HEK293 (cell line): ENCODE results near the gene TMEM14C.
A peak's percentile ranks its signal among the peaks of the same experiment; 100 is the strongest.

Experiments
- KLF17 ChIP-seq: fragments of 450-650 bp; formaldehyde crosslinking; IDR thresholded peaks from 2 replicates; pipeline ENCODE4 v1.5.1; 2016; ENCODE audit warnings: missing biosample characterization, missing genetic modification characterization
- MYNN ChIP-seq: fragments of 450-650 bp; formaldehyde crosslinking; IDR thresholded peaks from 2 replicates; pipeline ENCODE4 v1.5.1; 2016; ENCODE audit warnings: missing biosample characterization, missing genetic modification characterization, borderline replicate concordance
- OSR2 ChIP-seq: fragments of 450-650 bp; formaldehyde crosslinking; IDR thresholded peaks from 2 replicates; pipeline ENCODE4 v1.5.1; 2016; ENCODE audit warnings: missing biosample characterization, missing genetic modification characterization
- PATZ1 ChIP-seq: fragments of 450-650 bp; formaldehyde crosslinking; IDR thresholded peaks from 2 replicates; pipeline ENCODE4 v1.5.1; 2016; ENCODE audit warnings: missing biosample characterization, missing genetic modification characterization
- PBX3 ChIP-seq: sonication (generic); formaldehyde crosslinking; IDR thresholded peaks from 2 replicates; pipeline ENCODE4 v1.8.1; 2022; ENCODE audit warnings: mild to moderate bottlenecking, moderate library complexity, missing genetic modification reagents
- RBAK ChIP-seq: fragments of 450-650 bp; formaldehyde crosslinking; IDR thresholded peaks from 2 replicates; pipeline ENCODE4 v1.5.1; 2016; ENCODE audit warnings: missing biosample characterization, missing genetic modification characterization
- REPIN1 ChIP-seq: fragments of 450-650 bp; formaldehyde crosslinking; IDR thresholded peaks from 2 replicates; pipeline ENCODE4 v1.5.1; 2017; ENCODE audit warnings: missing biosample characterization, missing genetic modification characterization, low read depth
- ZBTB1 ChIP-seq: fragments of 450-650 bp; formaldehyde crosslinking; IDR thresholded peaks from 2 replicates; pipeline ENCODE4 v1.5.1; 2016; ENCODE audit warnings: missing biosample characterization, missing genetic modification characterization
- ZBTB10 ChIP-seq: fragments of 450-650 bp; formaldehyde crosslinking; IDR thresholded peaks from 2 replicates; pipeline ENCODE4 v1.5.1; 2016; ENCODE audit warnings: missing biosample characterization, missing genetic modification characterization
- ZBTB21 ChIP-seq: fragments of 450-650 bp; formaldehyde crosslinking; IDR thresholded peaks from 2 replicates; pipeline ENCODE4 v1.5.1; 2017; ENCODE audit warnings: missing biosample characterization, missing genetic modification characterization
- ZNF146 ChIP-seq: fragments of 450-650 bp; formaldehyde crosslinking; IDR thresholded peaks from 2 replicates; pipeline ENCODE4 v1.5.1; 2016; ENCODE audit warnings: missing biosample characterization, missing genetic modification characterization
- ZNF211 ChIP-seq: fragments of 450-650 bp; formaldehyde crosslinking; IDR thresholded peaks from 2 replicates; pipeline ENCODE4 v1.5.1; 2016; ENCODE audit warnings: low read depth, missing biosample characterization, missing genetic modification characterization
- ZNF24 ChIP-seq: fragments of 450-650 bp; formaldehyde crosslinking; IDR thresholded peaks from 2 replicates; pipeline ENCODE4 v1.5.1; 2016; ENCODE audit warnings: missing biosample characterization, missing genetic modification characterization
- ZNF391 ChIP-seq: fragments of 450-650 bp; formaldehyde crosslinking; IDR thresholded peaks from 2 replicates; pipeline ENCODE4 v1.5.1; 2016; ENCODE audit warnings: low read depth, missing biosample characterization, missing genetic modification characterization, borderline replicate concordance
- ZNF473 ChIP-seq: fragments of 450-650 bp; formaldehyde crosslinking; IDR thresholded peaks from 2 replicates; pipeline ENCODE4 v1.5.1; 2017; ENCODE audit warnings: missing biosample characterization, missing genetic modification characterization
- ZNF521 ChIP-seq: fragments of 450-650 bp; formaldehyde crosslinking; IDR thresholded peaks from 2 replicates; pipeline ENCODE4 v1.5.1; 2017; ENCODE audit warnings: missing biosample characterization, mild to moderate bottlenecking, missing genetic modification characterization
- ZNF548 ChIP-seq: fragments of 450-650 bp; formaldehyde crosslinking; IDR thresholded peaks from 2 replicates; pipeline ENCODE4 v1.5.1; 2016; ENCODE audit warnings: missing biosample characterization, missing genetic modification characterization
- ZNF558 ChIP-seq: fragments of 450-650 bp; formaldehyde crosslinking; IDR thresholded peaks from 2 replicates; pipeline ENCODE4 v1.5.1; 2016; ENCODE audit warnings: missing biosample characterization, missing genetic modification characterization
- ZNF571 ChIP-seq: fragments of 450-650 bp; formaldehyde crosslinking; IDR thresholded peaks from 2 replicates; pipeline ENCODE4 v1.5.0; 2017; ENCODE audit warnings: missing biosample characterization, missing genetic modification characterization
- ZNF629 ChIP-seq: fragments of 450-650 bp; formaldehyde crosslinking; IDR thresholded peaks from 2 replicates; pipeline ENCODE4 v1.5.1; 2017; ENCODE audit warnings: missing biosample characterization, missing genetic modification characterization
- ZNF660 ChIP-seq: fragments of 450-650 bp; IDR thresholded peaks from 2 replicates; pipeline ENCODE4 v1.5.1; 2018; ENCODE audit warnings: missing biosample characterization, mild to moderate bottlenecking, missing genetic modification characterization
- ZNF837 ChIP-seq: fragments of 450-650 bp; formaldehyde crosslinking; IDR thresholded peaks from 2 replicates; pipeline ENCODE4 v1.5.1; 2016; ENCODE audit warnings: missing biosample characterization, missing genetic modification characterization
- ZSCAN23 ChIP-seq: fragments of 450-650 bp; formaldehyde crosslinking; IDR thresholded peaks from 2 replicates; pipeline ENCODE4 v1.5.1; 2016; ENCODE audit warnings: missing biosample characterization, missing genetic modification characterization

Gene TMEM14C

GRCh38 chr6:10747251-10747972 is 24.5 kb downstream of the TMEM14C start, which contains the start of gene TMEM14B (continued):
- TF ChIP-seq KLF17 (tag by site-specific recombination): 0 out of 2 replicates have a peak, but pooled peaks have one; percentile 16
- no peak for TF ChIP-seq ZNF521
- peak; percentile 78; the same call in 1 of the 2 replicates for TF ChIP-seq ZNF660 (tag by site-specific recombination)
- no peak for TF ChIP-seq ZNF211 (tag by site-specific recombination)
- TF ChIP-seq OSR2: no peak
- 0 out of 2 replicates have a peak, but pooled peaks have one; percentile 13 for TF ChIP-seq ZSCAN23
- no peak for TF ChIP-seq ZNF548 (tag by site-specific recombination)
- TF ChIP-seq MYNN (tag by site-specific recombination): no peak
- TF ChIP-seq PATZ1 (tag by site-specific recombination): peak; percentile 96
- no peak for TF ChIP-seq ZNF391 (tag by site-specific recombination)
- peak; percentile 66 for TF ChIP-seq ZNF629 (tag by site-specific recombination)
- TF ChIP-seq ZNF24 (tag by site-specific recombination): no peak; the same call in 1 of the 2 replicates
- peak; percentile 46; the same call in 1 of the 2 replicates for TF ChIP-seq ZNF558 (tag by site-specific recombination)
- no peak for TF ChIP-seq ZNF146 (tag by site-specific recombination)
- TF ChIP-seq ZBTB10: peak; percentile 33; the same call in 1 of the 2 replicates
- no peak for TF ChIP-seq ZNF571 (tag by site-specific recombination)
- TF ChIP-seq RBAK (tag by site-specific recombination): no peak
- 0 out of 2 replicates have a peak, but pooled peaks have one; percentile 12 for TF ChIP-seq REPIN1
- TF ChIP-seq PBX3 (CRISPR knock-in tag): peak; percentile 87; the same call in 1 of the 2 replicates
- TF ChIP-seq ZBTB21: 0 out of 2 replicates have a peak, but pooled peaks have one; percentile 8
- TF ChIP-seq ZBTB1: no peak
- TF ChIP-seq ZNF473 (tag by site-specific recombination): no peak
- TF ChIP-seq ZNF837 (tag by site-specific recombination): no peak
